ENCODE results near the gene MAP3K1.

GRCh38 chr5:56807679-56808078 is 7.7 kb upstream of the MAP3K1 start:
- TF ChIP-seq POLR2A (IDR thresholded peaks at IDR 0.05), result no peak
- no peak for TF ChIP-seq CTCF (IDR thresholded peaks at IDR 0.05)
- no peak for TF ChIP-seq EP300 (IDR thresholded peaks at IDR 0.05)
- no peak for TF ChIP-seq POLR2AphosphoS5 (IDR thresholded peaks at IDR 0.05)

Measured in upper lobe of left lung (tissue), 4 donors.